Thymus (tissue), 11 donors: ENCODE measurements around the gene UQCC3. TPM values are rescaled to one million over a fixed set of nuclear protein-coding genes. Genes with fewer than 3 reads are reported as not detected.
"Not testable (repeated sequence)": the region's sequence is repeated elsewhere in the genome, so short reads cannot be mapped to it uniquely, and the experiment has no call there.

Source experiments
- DNase-seq, 9 donors: peaks; one replicate each; pipeline ENCODE4 v3.0.0-alpha.2; 2013; ENCODE audit warnings: low spot score in 9 of 9, low read depth in 6 of 9, missing footprints in 1 of 9
- H3K27ac ChIP-seq, 2 donors: one replicate each; pipeline ENCODE4 v1.5.1; 2013; ENCODE audit warnings: control low read depth in 1 of 2, low read depth in 1 of 2, low read length in 1 of 2, mild to moderate bottlenecking in 1 of 2, moderate library complexity in 1 of 2
- H3K27me3 ChIP-seq, 2 donors: one replicate each; pipeline ENCODE4 v1.5.1; 2013; ENCODE audit warnings: low read length in 1 of 2; ENCODE audit not compliant: control insufficient read depth in 2 of 2, insufficient read depth in 1 of 2
- H3K36me3 ChIP-seq, 2 donors: one replicate each; pipeline ENCODE4 v1.5.1; 2013; ENCODE audit warnings: low read length in 1 of 2, mild to moderate bottlenecking in 1 of 2, moderate library complexity in 1 of 2; ENCODE audit not compliant: control insufficient read depth in 2 of 2, insufficient read depth in 2 of 2
- H3K4me1 ChIP-seq, 2 donors: one replicate each; pipeline ENCODE4 v1.5.1; 2013; ENCODE audit warnings: low read length in 2 of 2; ENCODE audit not compliant: control insufficient read depth in 2 of 2, insufficient read depth in 2 of 2
- H3K4me3 ChIP-seq, 2 donors: one replicate each; pipeline ENCODE4 v1.5.1; 2013; ENCODE audit warnings: low read length in 2 of 2, control low read depth in 1 of 2, mild to moderate bottlenecking in 1 of 2
- H3K9me3 ChIP-seq, 2 donors: one replicate each; pipeline ENCODE4 v1.5.1; 2013; ENCODE audit warnings: low read length in 1 of 2, mild to moderate bottlenecking in 1 of 2; ENCODE audit not compliant: control insufficient read depth in 2 of 2, insufficient read depth in 1 of 2
- WGBS: extraction: QIAGEN DNeasy Blood & Tissue Kit; methylation state at CpG from one replicate; pipeline ENCODE4 v1.1.7; 2013; 5-methylcytosine and 5-hydroxymethylcytosine counted together
- polyA plus RNA-seq: library from polyadenylated mRNA; stranded (reverse); fragments of 200-250 nt; gene quantifications from one replicate; pipeline ENCODE4 v1.2.3, GENCODE V29; 2013
- total RNA-seq: library from RNA; stranded (reverse); fragments of 120-200 nt; gene quantifications from one replicate; pipeline ENCODE4 v1.2.4, GENCODE V29; 2013
- donor health status: healthy.

The UQCC3 gene
- total and polyA plus RNA-seq, 2 donors = 11.8 to 19.3 TPM

GRCh38 chr11:62673196-62673525, 1.7 kb downstream of the UQCC3 start:
- Histone ChIP-seq H3K9me3 (peaks cover 0 to 4% of the 10 kb centered on the region in 2 donors), H3K4me1 (peaks cover 15 to 38% of the 10 kb centered on the region in 2 donors), H3K36me3 (peaks cover 19 to 41% of the 10 kb centered on the region in 2 donors), H3K4me3 (no peak overlapping the region), H3K27ac (no peak overlapping the region), H3K27me3 (no peaks in the 10 kb centered on the region)
- no peak for DNase-seq
- WGBS = 98% methylated on average over 2 of the region's 2 CpGs

GRCh38 chr11:62675415-62675814, 3.9 kb downstream of the UQCC3 start:
- peaks cover 16 to 42% of the 10 kb centered on the region in 2 donors for H3K4me1 ChIP-seq
- H3K9me3 ChIP-seq, H3K27ac ChIP-seq, H3K4me3 ChIP-seq, DNase-seq, H3K27me3 ChIP-seq: not testable (repeated sequence)
- WGBS = 97% methylated on average over 10 of the region's 10 CpGs
- H3K36me3 ChIP-seq = peaks cover 19 to 41% of the 10 kb centered on the region in 2 donors

DNA sequence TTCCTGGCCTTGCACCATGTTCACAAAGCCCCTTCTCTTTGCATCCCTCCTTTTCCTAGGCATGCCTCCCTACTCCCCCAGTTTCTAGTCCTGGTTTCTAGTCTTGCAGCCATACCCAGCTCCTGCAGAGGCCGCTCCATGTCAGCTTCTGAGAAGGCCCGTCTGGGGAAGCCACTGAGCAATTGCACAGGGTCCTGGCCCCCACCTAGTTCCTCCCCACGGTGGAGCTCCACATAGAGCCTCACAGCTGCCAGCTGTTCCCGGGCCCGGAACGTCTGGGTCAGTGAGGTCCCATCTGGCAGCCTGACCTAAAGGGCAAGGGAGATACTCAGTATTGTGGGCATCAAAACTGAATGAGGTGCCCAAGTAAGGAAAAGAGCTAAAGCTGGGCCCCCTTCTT, 5.2 kb downstream of the UQCC3 start:
- H3K4me1 ChIP-seq = peaks cover 14 to 37% of the 10 kb centered on the region in 2 donors
- no peaks in the 10 kb centered on the region for H3K27me3 ChIP-seq
- WGBS = 85% methylated on average over 6 of the region's 6 CpGs
- DNase-seq = no peak
- H3K27ac ChIP-seq = no peak overlapping the region
- H3K9me3 ChIP-seq = peaks cover 0 to 4% of the 10 kb centered on the region in 2 donors
- H3K4me3 ChIP-seq = no peak overlapping the region
- H3K36me3 ChIP-seq = peaks cover 19 to 41% of the 10 kb centered on the region in 2 donors

- no peak for DNase-seq
- Histone ChIP-seq H3K36me3 (peaks cover 19 to 41% of the 10 kb centered on the region in 2 donors), H3K27me3 (no peaks in the 10 kb centered on the region), H3K27ac (no peak overlapping the region), H3K4me1 (peaks cover 13 to 35% of the 10 kb centered on the region in 2 donors), H3K4me3 (no peak overlapping the region), H3K9me3 (peaks cover 0 to 1% of the 10 kb centered on the region in 2 donors)
- WGBS = 95% methylated on average over 6 of the region's 6 CpGs
Measured at GRCh38 chr11:62677156-62677555, 5.7 kb downstream of the UQCC3 start.

GRCh38 chr11:62677714-62678113, 6.2 kb downstream of the UQCC3 start:
- peaks cover 19 to 41% of the 10 kb centered on the region in 2 donors for H3K36me3 ChIP-seq
- no peaks in the 10 kb centered on the region for H3K27me3 ChIP-seq
- DNase-seq = no peak
- H3K4me1 ChIP-seq = peaks cover 8 to 30% of the 10 kb centered on the region in 2 donors
- 96% methylated on average over 15 of the region's 15 CpGs for WGBS
- peak overlapping the region; percentile 56 to 99 for H3K4me3 ChIP-seq
- H3K9me3 ChIP-seq = no peaks in the 10 kb centered on the region
- H3K27ac ChIP-seq = peak overlapping the region in 1 of 2 donors; percentile 26

DNA sequence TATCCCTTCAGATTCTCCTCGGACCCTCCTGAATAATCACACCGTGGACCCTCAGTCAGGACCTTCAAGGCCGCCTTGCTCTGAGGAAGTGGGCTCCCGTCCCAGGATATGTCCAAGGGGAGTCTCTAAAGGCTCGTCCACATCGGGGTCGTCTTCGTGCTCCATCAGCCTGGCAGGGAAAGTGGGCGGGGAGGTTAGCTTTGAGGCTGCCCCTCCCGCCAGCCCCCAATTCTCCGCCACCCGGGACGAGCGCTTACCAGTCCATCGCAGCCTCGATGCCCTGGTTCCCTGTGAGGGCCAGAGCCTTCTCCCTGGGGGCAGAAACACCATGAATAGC, 6.9 kb downstream of the UQCC3 start:
- 6% methylated on average over 16 of the region's 16 CpGs for WGBS
- peaks cover 19 to 36% of the 10 kb centered on the region in 2 donors for H3K36me3 ChIP-seq
- no peaks in the 10 kb centered on the region for H3K27me3 ChIP-seq
- H3K9me3 ChIP-seq = no peaks in the 10 kb centered on the region
- no peak for DNase-seq
- H3K4me3 ChIP-seq = peak overlapping the region; percentile 56 to 99
- peak overlapping the region; percentile 83 to 87 for H3K27ac ChIP-seq
- peaks cover 7 to 24% of the 10 kb centered on the region in 2 donors for H3K4me1 ChIP-seq

GRCh38 chr11:62678770-62679696, 7.6 kb downstream of the UQCC3 start, which contains the start of gene UBXN1:
Gene UBXN1 (minus strand): TSS chr11:62679073. CDS start chr11:62678923, 150 bp downstream.
- Histone ChIP-seq H3K4me1 (peaks cover 7 to 24% of the 10 kb centered on the region in 2 donors), H3K27ac (peak within 1 kb of the TSS; percentile 83 to 87)

GRCh38 chr11:62680825-62681240, 9.4 kb downstream of the UQCC3 start:
- H3K4me1 ChIP-seq = peaks cover 7 to 24% of the 10 kb centered on the region in 2 donors
- H3K27ac ChIP-seq = no peak overlapping the region
- no peaks in the 10 kb centered on the region for H3K9me3 ChIP-seq
- peaks cover 17 to 19% of the 10 kb centered on the region in 2 donors for H3K36me3 ChIP-seq
- no peak overlapping the region for H3K4me3 ChIP-seq
- WGBS = 79% methylated on average over 4 of the region's 4 CpGs
- peak in 6 of 9 donors; percentile 36 to 81 (median 54) for DNase-seq
- no peaks in the 10 kb centered on the region for H3K27me3 ChIP-seq

More at GRCh38 chr11:62678770-62679696, 7.6 kb downstream of the UQCC3 start, which contains the start of gene UBXN1:
- Histone ChIP-seq H3K9me3 (no peaks in the 10 kb centered on the region), H3K27me3 (no peaks in the 10 kb centered on the region), H3K4me3 (peak within 1 kb of the TSS; percentile 56 to 99), H3K36me3 (peaks cover 19 to 31% of the 10 kb centered on the region in 2 donors)
- WGBS = 11% methylated on average over 55 of the region's 55 CpGs
- DNase-seq = peak; percentile 56 to 92 (median 82)

- Histone ChIP-seq H3K36me3 (peaks cover 2 to 4% of the 10 kb centered on the region in 2 donors), H3K27me3 (peaks cover 5 to 12% of the 10 kb centered on the region in 2 donors), H3K4me1 (peaks cover 7 to 21% of the 10 kb centered on the region in 2 donors), H3K27ac (no peak overlapping the region), H3K9me3 (no peaks in the 10 kb centered on the region), H3K4me3 (no peak overlapping the region)
- DNase-seq = no peak
- WGBS = 97% methylated on average over 7 of the region's 7 CpGs
Measured at GRCh38 chr11:62682518-62682917, 11.0 kb downstream of the UQCC3 start.
